H9 (cell line): ENCODE data around the gene PHYH. TPM values are rescaled to one million over a fixed set of nuclear protein-coding genes. Genes with fewer than 3 reads are reported as not detected.

Experiments used
- DNase-seq: peaks from one replicate; pipeline ENCODE4 v3.0.0-alpha.2; 2017
- H2AFZ ChIP-seq: one replicate; pipeline ENCODE4 v1.6.1; 2013; ENCODE audit warnings: mild to moderate bottlenecking, low read length, control low read depth, moderate library complexity
- H2AK5ac ChIP-seq: 2 replicates; pipeline ENCODE4 v1.6.1; 2013; ENCODE audit warnings: low read length, control low read depth, mixed read lengths; ENCODE audit not compliant: insufficient read length
- H2BK120ac ChIP-seq: one replicate; pipeline ENCODE4 v1.6.1; 2013; ENCODE audit warnings: low read depth, mild to moderate bottlenecking, low read length, control low read depth, inconsistent platforms; ENCODE audit not compliant: poor library complexity, severe bottlenecking
- H2BK12ac ChIP-seq: 2 replicates; pipeline ENCODE4 v1.6.1; 2013; ENCODE audit warnings: low read length, control low read depth, mixed read lengths, low read depth; ENCODE audit not compliant: insufficient read length
- H2BK15ac ChIP-seq: 2 replicates; pipeline ENCODE4 v1.6.1; 2013; ENCODE audit warnings: low read depth, low read length, control low read depth
- H2BK20ac ChIP-seq: one replicate; pipeline ENCODE4 v1.6.1; 2013; ENCODE audit warnings: low read depth, mild to moderate bottlenecking, low read length, control low read depth, inconsistent platforms; ENCODE audit not compliant: poor library complexity, severe bottlenecking
- H2BK5ac ChIP-seq: 2 replicates; pipeline ENCODE4 v1.6.1; 2013; ENCODE audit warnings: low read length, control low read depth, mixed read lengths; ENCODE audit not compliant: insufficient read length
- H3K14ac ChIP-seq: 2 replicates; pipeline ENCODE4 v1.6.1; 2013; ENCODE audit warnings: low read length, control low read depth; ENCODE audit not compliant: insufficient read depth
- H3K18ac ChIP-seq: 2 replicates; pipeline ENCODE4 v1.6.1; 2013; ENCODE audit warnings: low read depth, mild to moderate bottlenecking, mixed read lengths, low read length, control low read depth; ENCODE audit not compliant: insufficient read length
- H3K23ac ChIP-seq: 2 replicates; pipeline ENCODE4 v1.6.1; 2013; ENCODE audit warnings: low read length, control low read depth, mixed read lengths, low read depth; ENCODE audit not compliant: insufficient read length
- H3K23me2 ChIP-seq: 2 replicates; pipeline ENCODE4 v1.6.1; 2013; ENCODE audit warnings: low read depth, mild to moderate bottlenecking, mixed read lengths, low read length, control low read depth; ENCODE audit not compliant: insufficient read length, poor library complexity, severe bottlenecking
- H3K27ac ChIP-seq: 2 replicates; pipeline ENCODE4 v1.5.1; 2013; ENCODE audit warnings: low read length, control low read depth, mixed read lengths, low read depth; ENCODE audit not compliant: insufficient read length
- H3K27me3 ChIP-seq: 2 replicates; pipeline ENCODE4 v1.6.1; 2013; ENCODE audit warnings: low read length, control low read depth, inconsistent platforms; ENCODE audit not compliant: insufficient read depth
- H3K4ac ChIP-seq: 2 replicates; pipeline ENCODE4 v1.6.1; 2013; ENCODE audit warnings: low read depth, mild to moderate bottlenecking, control low read depth, inconsistent platforms, low read length, moderate library complexity
- H3K4me1 ChIP-seq: 2 replicates; pipeline ENCODE4 v1.6.1; 2013; ENCODE audit warnings: low read length, control low read depth, inconsistent platforms; ENCODE audit not compliant: insufficient read depth
- H3K4me2 ChIP-seq: 2 replicates; pipeline ENCODE4 v1.6.1; 2013; ENCODE audit warnings: low read length, control low read depth, mixed read lengths; ENCODE audit not compliant: insufficient read length, insufficient read depth
- H3K56ac ChIP-seq: 2 replicates; pipeline ENCODE4 v1.6.1; 2013; ENCODE audit warnings: low read depth, mild to moderate bottlenecking, mixed read lengths, low read length, control low read depth; ENCODE audit not compliant: insufficient read length
- H3K79me1 ChIP-seq: 2 replicates; pipeline ENCODE4 v1.6.1; 2013; ENCODE audit warnings: low read depth, mild to moderate bottlenecking, moderate library complexity, low read length, control low read depth, inconsistent platforms; ENCODE audit not compliant: insufficient read depth, poor library complexity, severe bottlenecking
- H3K79me2 ChIP-seq: 2 replicates; pipeline ENCODE4 v1.6.1; 2013; ENCODE audit warnings: low read length, control low read depth, inconsistent platforms; ENCODE audit not compliant: insufficient read depth
- H3K9ac ChIP-seq: 2 replicates; pipeline ENCODE4 v1.6.1; 2013; ENCODE audit warnings: low read length, control low read depth, mixed read lengths; ENCODE audit not compliant: insufficient read length; ENCODE audit errors: extremely low read depth
- H3K9me3 ChIP-seq: one replicate; pipeline ENCODE4 v1.6.1; 2013; ENCODE audit warnings: low read depth, low read length, inconsistent platforms; ENCODE audit not compliant: control insufficient read depth
- H3T11ph ChIP-seq: one replicate; pipeline ENCODE4 v1.6.1; 2013; ENCODE audit warnings: mild to moderate bottlenecking, low read length, control low read depth, inconsistent platforms
- H4K20me1 ChIP-seq: one replicate; pipeline ENCODE4 v1.6.1; 2013; ENCODE audit not compliant: control insufficient read depth, insufficient read length, insufficient read depth
- H4K5ac ChIP-seq: 2 replicates; pipeline ENCODE4 v1.6.1; 2013; ENCODE audit warnings: low read depth, mild to moderate bottlenecking, mixed read lengths, low read length, control low read depth; ENCODE audit not compliant: insufficient read length
- H4K8ac ChIP-seq: replicated peaks from 2 replicates; pipeline ENCODE4 v1.6.1; 2013; ENCODE audit warnings: low read length, control low read depth, mixed read lengths, low read depth; ENCODE audit not compliant: insufficient read length
- H4K91ac ChIP-seq: 2 replicates; pipeline ENCODE4 v1.6.1; 2013; ENCODE audit warnings: low read depth, mild to moderate bottlenecking, moderate library complexity, mixed read lengths, low read length, control low read depth; ENCODE audit not compliant: insufficient read length
- H3K27ac Mint-ChIP-seq, 3 experiments: 2 replicates in 2 of 3; 3 replicates in 1 of 3; pipeline ENCODE4 v1.8.0; 2020 to 2021; ENCODE audit warnings: mixed read lengths in 3 of 3, mild to moderate bottlenecking in 1 of 3, moderate library complexity in 1 of 3
- H3K27me3 Mint-ChIP-seq: 2 replicates; pipeline ENCODE4 v1.8.0; 2021; ENCODE audit warnings: low read depth, mild to moderate bottlenecking, moderate library complexity, mixed read lengths
- H3K36me3 Mint-ChIP-seq, 3 experiments: 2 replicates in 2 of 3; 3 replicates in 1 of 3; pipeline ENCODE4 v1.8.0; 2020 to 2021; ENCODE audit warnings: low read depth in 3 of 3, mixed read lengths in 3 of 3; ENCODE audit not compliant: insufficient read depth in 1 of 3
- H3K4me1 Mint-ChIP-seq, 2 experiments: 2 replicates each; pipeline ENCODE4 v1.8.0; 2020; ENCODE audit warnings: mixed read lengths in 2 of 2
- H3K4me3 Mint-ChIP-seq, 2 experiments: 2 replicates in 1 of 2; 3 replicates in 1 of 2; pipeline ENCODE4 v1.8.0; 2020 to 2021; ENCODE audit warnings: mild to moderate bottlenecking in 2 of 2, mixed read lengths in 2 of 2, moderate library complexity in 1 of 2
- H3K9me3 Mint-ChIP-seq, 2 experiments: 2 replicates in 1 of 2; 3 replicates in 1 of 2; pipeline ENCODE4 v1.8.0; 2020; ENCODE audit warnings: mild to moderate bottlenecking in 2 of 2, mixed read lengths in 2 of 2, moderate library complexity in 1 of 2
- WGBS: extraction: QIAGEN DNeasy Blood & Tissue Kit; methylation state at CpG from one replicate; pipeline ENCODE4 v1.1.7; 2013; ENCODE audit warnings: missing lambda C conversion rate, low lambda C conversion rate, mixed read lengths; ENCODE audit not compliant: insufficient read length; ENCODE audit errors: extremely low coverage; 5-methylcytosine and 5-hydroxymethylcytosine counted together
- total RNA-seq: library from RNA; stranded (reverse); gene quantifications from 2 replicates; pipeline ENCODE4 v1.2.1, GENCODE V29; 2021
- TF ChIP-seq, protein P1 (sequence below): fragments of 200-600 bp; sonication (generic); conservative IDR thresholded peaks from 3 replicates; pipeline ENCODE4 v1.8.0; 2021; ENCODE audit warnings: antibody characterized with exemption, mild to moderate bottlenecking

The PHYH gene
- total RNA-seq, 1 experiment from 2014 or later: 21.5 TPM

GRCh38 chr10:13270877-13271551 is 28.9 kb downstream of the PHYH start:
- H3K9me3 Mint-ChIP-seq: no peaks in the 10 kb centered on the region
- Histone ChIP-seq H3K56ac (no peak overlapping the region), H3K18ac (no peak overlapping the region), H3K27ac (no peak overlapping the region), H4K20me1 (no peaks in the 10 kb centered on the region), H2BK15ac (no peak overlapping the region), H3K27me3 (no peaks in the 10 kb centered on the region), H4K5ac (peak overlapping the region; percentile 10), H3K4ac (no peak overlapping the region), H2AFZ (no peak overlapping the region), H2BK20ac (no peak overlapping the region), H2AK5ac (no peak overlapping the region), H4K91ac (no peak overlapping the region), H2BK12ac (no peak overlapping the region), H4K8ac (no peak overlapping the region), H3K9me3 (no peaks in the 10 kb centered on the region), H3K79me1 (no peaks in the 10 kb centered on the region), H3K79me2 (no peaks in the 10 kb centered on the region), H2BK5ac (no peak overlapping the region), H3K23me2 (no peaks in the 10 kb centered on the region), H3T11ph (no peak overlapping the region), H3K9ac (no peak overlapping the region), H2BK120ac (no peak overlapping the region), H3K14ac (no peak overlapping the region), H3K4me1 (peaks cover 10% of the 10 kb centered on the region; the same call in 1 of the 2 replicates), H3K23ac (no peak overlapping the region), H3K4me2 (no peak overlapping the region)
- whole genome bisulfite sequencing: no CpG with 5 or more reads among the region's 9 CpGs
- peak overlapping the region in 2 of 3 experiments; percentile 16 to 72; a peak in 2 of 7 replicates for H3K27ac Mint-ChIP-seq
- TF ChIP-seq, protein P1, sequence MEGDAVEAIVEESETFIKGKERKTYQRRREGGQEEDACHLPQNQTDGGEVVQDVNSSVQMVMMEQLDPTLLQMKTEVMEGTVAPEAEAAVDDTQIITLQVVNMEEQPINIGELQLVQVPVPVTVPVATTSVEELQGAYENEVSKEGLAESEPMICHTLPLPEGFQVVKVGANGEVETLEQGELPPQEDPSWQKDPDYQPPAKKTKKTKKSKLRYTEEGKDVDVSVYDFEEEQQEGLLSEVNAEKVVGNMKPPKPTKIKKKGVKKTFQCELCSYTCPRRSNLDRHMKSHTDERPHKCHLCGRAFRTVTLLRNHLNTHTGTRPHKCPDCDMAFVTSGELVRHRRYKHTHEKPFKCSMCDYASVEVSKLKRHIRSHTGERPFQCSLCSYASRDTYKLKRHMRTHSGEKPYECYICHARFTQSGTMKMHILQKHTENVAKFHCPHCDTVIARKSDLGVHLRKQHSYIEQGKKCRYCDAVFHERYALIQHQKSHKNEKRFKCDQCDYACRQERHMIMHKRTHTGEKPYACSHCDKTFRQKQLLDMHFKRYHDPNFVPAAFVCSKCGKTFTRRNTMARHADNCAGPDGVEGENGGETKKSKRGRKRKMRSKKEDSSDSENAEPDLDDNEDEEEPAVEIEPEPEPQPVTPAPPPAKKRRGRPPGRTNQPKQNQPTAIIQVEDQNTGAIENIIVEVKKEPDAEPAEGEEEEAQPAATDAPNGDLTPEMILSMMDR: no peak
- peaks cover 25 to 36% of the 10 kb centered on the region in 2 experiments for H3K4me1 Mint-ChIP-seq
- no peak for DNase-seq
- no peak overlapping the region for H3K4me3 Mint-ChIP-seq
- no peaks in the 10 kb centered on the region for H3K36me3 Mint-ChIP-seq
- no peaks in the 10 kb centered on the region for H3K27me3 Mint-ChIP-seq
